Activated T-helper 1 cell treated with Interleukin-2 at 50 U/mL for 16 hours (primary cell): ENCODE measurements around the gene RASSF4.

Experiments
- DNase-seq: peaks from one replicate; pipeline ENCODE4 v3.0.0-alpha.2; 2020; ENCODE audit warnings: low read depth

The RASSF4 gene

DNA sequence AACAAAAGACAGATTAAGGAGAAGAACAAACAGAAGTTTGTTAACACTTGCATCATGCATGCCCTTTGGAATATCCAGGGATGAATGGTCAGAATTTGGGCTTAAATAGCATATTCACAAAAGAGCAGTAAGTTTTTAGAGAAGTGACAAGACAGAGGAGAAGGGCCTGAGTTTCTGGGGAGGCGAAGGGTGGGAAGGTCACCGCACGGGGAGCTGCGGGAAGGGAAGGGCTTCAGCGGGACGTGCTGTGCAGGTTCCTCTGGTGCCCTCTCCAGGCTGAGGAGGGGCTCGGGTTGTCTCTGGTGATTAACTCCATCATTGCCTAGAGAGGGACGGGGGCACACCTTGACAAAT is 30.7 kb downstream of the RASSF4 start:
- DNase-seq, result no peak

DNA sequence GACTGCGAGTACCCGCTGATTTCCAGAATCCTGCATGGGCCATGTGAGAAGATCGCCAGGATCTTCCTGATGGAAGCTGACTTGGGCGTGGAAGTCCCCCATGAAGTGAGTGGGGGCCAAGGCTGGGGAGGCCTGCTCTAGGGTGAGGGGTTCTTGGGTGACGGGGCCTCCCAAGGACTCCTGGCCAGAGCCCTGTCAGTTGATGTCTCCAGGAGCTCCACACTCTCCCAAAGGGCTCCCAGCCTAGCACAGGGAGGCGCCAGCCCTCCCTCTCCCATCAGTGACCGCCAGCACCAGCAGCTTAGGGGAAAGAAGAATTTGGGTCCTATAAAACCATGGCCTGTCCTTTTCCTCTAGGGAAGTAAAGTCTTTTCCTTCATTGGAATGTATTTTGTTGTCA is 31.4 kb downstream of the RASSF4 start:
- DNase-seq, result no peak

DNA sequence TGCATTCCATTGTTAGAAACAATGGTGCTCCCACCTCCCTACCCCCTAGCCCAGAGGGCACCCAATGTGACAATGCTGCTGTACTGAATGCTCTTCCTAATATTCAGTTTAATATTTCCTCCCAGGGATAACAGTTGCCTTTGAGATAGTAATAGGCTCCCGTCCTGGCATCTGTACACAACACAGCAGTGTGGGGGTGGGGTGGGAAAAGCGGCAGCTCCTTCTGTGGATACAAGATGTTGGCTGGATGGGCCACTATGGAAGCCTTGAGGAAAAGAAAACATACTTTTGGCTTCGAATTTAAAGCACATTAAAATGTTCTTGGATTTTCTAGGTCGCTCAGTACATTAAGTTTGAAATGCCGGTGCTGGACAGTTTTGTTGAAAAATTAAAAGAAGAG is 32.0 kb downstream of the RASSF4 start:
- DNase-seq, result no peak

DNA sequence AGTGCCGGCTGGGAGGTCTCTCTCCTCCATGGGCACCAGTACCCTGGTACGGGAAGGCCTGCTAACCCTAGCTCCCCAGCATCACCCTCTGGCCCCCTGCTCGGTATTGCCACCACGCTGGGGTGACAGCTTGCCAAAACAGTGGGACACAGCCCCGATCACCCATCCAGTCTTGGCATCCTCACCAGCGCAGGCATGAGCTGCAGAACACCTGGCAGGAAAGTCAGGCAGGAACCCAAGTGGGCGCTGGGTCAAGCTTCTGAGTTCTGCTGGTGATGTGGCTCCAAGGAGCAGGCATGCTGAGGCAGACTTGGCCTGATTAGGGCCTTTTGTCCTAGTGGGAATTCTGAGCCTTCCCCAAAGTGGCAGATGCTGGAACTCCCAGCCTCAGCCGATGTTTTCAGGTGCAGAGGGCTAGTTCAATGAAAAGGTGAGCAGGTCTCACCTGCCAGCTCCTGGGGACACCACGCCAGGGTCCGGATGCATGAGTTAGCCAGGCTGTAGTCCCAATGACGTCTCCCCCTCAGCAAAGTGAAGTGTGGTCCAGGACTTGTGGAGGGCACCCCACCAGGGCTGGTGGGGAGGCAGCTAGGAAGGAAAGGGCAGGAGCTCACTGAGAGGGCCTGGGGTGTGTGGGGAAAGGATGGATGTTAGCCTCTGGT is 32.6 kb downstream of the RASSF4 start:
- DNase-seq, result no peak

DNA sequence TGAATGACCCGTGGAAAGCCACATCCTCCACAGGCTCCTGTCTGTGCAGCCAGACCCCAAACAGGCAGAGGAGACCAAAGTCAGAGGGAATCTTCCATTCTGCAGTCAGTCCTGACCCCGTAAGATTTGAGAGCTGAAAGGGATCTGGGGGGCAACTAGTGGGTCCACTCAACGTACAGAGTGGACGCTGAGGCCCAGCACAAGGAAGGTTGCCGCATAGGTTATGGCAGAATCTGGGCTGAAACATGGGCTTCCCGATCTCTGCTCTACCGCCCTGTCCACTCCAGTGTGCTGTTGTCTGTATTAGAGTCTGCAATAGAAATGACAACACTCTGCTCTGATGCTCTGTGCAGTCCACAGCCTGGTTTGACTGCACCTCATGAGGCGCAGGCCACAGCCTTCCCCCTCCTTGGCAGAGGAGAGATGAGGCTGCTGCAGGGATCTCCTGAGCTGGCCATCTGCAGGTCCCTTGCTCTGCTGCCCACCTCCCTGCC is 33.2 kb downstream of the RASSF4 start:
- DNase-seq, result no peak

- DNase-seq, result no peak
Measured at GRCh38 chr10:44993226-44993921, 33.8 kb downstream of the RASSF4 start.

DNA sequence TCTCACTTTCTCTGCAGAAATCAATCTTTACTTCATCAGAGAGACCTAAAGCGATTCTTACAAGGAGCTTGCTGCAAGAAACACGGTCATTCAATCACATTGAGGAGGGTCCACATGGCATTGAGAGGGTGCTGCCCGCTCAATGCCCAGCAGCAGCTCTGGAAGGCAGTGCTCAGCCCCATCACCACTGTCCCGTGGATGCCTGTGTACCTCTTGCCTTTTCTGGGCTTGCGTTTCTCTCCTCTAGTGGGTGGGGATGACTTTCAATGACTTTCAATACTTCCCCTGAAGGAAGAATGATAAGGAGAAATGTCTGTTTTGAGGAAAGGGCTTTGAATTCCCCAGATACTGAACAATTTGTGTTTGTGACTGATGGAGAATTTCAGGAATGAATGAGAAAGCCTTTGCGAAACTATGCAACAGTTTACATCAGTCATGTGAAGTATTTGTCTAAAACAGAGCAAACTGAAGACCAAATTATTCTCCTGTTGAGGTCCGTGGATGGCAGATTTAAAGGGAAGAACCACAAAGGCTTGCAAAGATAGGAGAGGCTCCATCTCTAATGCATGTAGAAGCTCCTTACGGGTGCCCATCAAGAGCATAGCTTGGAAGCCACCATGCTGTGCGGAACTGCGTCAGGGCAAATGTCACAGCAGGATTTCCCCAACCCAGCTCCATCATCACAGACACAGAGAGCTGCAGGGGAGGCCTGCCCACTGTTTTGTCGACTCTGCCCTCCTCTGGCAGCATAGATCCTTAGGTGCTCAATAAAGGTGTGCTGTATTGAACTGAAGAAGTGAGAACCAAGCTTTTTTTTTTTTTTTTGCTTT is 34.5 kb downstream of the RASSF4 start:
- no peak for DNase-seq

DNA sequence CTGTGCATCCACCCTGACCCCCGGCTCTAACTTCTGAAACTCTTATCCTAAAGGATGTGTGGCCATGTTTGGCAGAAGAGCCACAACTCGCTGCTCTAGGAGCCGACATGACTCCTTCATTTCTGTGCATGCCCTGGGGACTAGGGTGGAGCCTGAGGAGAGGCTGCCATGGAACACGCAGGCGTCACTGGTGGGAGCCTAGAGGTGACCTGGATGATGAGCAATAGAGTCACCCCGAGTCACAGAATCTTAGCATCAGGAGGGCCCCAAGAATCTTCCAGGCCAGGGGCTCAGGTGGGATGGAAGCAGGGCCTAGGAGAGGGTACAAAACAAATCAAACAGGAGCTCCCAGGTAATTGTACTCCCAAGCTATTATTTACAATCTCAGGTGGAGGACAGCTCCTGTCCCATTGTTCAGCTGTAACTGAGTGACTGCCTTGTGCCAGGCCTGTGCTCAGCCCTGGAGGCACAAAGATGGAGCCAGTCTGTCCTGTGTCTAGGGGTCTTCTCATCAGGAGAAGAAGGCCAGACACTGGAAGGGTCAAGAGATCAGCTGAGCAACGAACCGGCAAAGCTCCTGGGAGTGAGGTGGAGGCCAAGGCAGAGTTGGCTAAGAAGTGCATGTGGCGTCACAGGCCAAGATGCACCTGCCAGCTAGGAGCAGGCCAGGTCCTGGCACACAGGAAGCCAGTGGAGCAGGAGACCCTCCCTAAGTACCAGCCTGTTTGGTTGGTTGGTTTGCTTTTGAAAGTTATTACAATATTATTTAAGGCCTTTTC is 35.3 kb downstream of the RASSF4 start:
- DNase-seq, result no peak

GRCh38 chr10:44995581-44995913 is 35.9 kb downstream of the RASSF4 start:
- DNase-seq, result no peak

- DNase-seq, result no peak
Measured at GRCh38 chr10:44995914-44996669, 36.5 kb downstream of the RASSF4 start.

DNA sequence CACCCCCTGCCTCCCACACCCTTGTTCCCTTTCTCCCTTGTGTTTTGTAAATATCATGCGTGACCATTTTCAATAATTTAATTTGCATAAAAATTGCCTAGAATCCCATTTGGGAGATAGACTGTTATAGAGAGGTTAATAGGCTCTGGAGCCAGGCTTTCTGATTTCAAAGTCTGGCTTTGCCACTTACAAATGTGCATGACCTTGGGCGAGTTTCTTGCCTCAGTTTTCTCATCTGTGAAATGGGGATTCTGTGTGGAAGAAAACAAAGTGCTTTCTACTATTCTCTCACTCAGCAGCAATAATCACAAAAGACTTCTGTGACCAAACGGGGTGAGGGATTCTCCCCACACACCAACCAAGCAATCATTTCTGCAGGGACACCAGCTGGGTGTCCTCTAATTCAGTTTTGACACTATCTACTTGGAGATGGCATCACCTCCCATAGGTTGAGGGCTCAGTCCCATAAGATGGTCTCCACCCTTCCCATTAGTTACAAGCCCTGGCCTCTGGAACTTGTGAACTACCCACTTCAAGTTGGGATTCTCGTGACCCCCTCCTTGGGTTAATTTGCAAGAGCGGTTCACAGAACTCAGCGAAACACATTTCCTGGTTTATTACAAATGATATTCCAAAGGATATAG is 37.6 kb downstream of the RASSF4 start:
- no peak for DNase-seq

GRCh38 chr10:44998146-44998631 is 38.6 kb downstream of the RASSF4 start:
- no peak for DNase-seq

DNA sequence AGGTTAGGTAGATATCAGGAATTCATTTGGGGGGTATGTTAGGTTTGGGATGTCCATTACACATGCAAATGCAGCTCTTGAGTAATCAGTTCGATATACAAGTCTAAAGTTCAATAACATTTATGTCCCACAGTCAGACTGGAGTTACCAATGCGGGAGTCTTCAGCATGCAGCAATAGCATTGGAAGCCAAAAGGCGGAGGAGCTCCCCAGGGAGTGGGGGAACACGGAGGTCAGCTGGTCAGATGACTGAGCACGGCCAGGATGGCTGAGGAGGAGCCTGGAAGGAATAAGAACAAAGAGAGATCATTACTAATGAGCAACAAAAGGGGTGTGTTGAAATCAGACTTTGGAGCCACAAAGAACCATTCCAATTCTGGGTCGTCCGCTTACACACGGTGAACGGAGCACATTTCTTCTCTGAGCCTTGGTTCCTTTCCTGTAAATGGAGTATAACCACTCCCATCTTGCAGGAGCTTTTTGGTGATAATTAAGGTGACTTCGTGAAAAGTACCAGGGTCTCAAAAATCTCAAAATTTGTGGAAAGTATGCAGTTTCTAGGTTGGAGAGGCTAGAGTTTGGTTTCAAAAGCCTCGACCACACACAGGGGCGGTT is 40.6 kb downstream of the RASSF4 start:
- DNase-seq, result no peak

GRCh38 chr10:45000752-45001380 is 41.3 kb downstream of the RASSF4 start, which contains the start of gene ZNF22:
TSS of gene ZNF22 (plus strand) at chr10:45000923. CDS start at chr10:45003369, 2,446 bp downstream.
- peak; percentile 48 for DNase-seq

DNA sequence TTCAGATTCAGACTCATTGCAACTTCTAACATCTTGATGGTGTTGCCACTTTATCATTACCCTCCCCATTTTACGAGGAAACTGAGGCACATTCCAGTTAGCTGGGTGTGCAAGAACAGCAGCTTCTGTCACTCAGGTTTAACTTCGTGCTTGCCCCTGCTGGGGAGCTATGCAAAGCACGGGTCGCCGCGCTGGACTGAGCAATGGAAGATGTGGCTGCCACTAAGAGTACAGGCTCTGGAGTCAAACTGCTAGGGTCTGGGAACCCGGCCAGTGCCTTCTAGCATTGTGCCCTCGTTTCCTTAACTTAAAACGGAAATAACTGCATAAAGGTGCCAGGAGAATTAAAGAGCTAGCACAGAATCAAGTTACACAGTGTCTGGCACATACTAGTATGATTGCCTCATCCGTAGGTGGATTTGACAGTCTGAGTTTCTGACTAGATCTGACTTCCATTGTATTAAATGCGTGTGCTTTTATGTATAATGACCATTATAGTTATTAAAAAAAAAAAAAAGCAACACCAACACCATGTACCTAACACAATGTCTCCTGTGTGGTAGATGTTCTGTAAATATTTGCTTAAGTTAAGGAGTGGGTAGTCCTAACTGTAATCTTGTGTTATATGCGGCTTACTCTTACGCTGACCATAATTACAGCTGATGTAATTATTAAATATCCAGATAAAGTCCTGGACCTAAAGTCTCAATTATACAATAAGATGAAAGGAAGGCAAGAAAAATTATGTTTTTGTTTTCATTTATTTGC is 42.0 kb downstream of the RASSF4 start:
- peak; percentile 14 for DNase-seq

DNA sequence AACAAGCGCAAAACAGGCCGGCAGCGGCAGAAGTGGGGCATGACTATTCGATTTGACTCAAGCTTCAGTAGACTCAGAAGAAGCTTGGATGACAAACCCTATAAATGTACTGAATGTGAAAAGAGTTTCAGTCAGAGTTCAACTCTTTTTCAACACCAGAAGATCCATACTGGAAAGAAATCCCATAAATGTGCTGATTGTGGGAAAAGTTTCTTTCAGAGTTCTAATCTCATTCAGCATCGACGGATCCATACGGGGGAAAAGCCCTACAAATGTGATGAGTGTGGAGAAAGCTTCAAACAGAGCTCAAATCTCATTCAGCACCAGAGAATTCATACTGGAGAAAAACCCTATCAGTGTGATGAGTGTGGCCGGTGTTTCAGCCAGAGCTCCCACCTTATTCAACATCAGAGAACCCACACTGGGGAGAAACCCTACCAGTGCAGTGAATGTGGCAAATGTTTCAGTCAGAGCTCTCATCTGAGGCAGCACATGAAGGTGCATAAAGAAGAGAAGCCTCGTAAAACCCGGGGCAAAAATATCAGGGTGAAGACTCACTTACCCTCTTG is 43.9 kb downstream of the RASSF4 start:
- DNase-seq, result no peak

DNA sequence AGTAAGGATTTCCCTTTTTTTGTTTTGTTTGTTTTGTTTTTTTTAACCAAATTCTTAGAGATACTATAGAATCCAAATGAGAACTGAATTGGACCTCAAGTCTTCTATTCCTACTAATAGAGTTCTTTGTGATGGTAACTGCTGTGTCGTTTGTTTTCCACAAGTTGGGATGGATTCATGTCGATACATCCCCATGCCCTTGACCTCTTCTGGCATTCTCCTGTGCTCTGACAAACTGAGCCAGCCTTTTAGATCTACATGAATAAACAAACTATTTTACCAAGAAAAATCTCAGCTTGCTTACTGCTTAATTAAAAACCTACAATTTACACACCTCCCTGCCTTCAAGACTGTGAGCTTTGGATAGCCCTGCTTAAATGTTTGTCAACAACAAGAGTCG is 45.1 kb downstream of the RASSF4 start:
- DNase-seq, result no peak

- no peak for DNase-seq
Measured at GRCh38 chr10:45005284-45005683, 45.7 kb downstream of the RASSF4 start.
